Stimulated activated CD8-positive, alpha-beta memory T cell treated with anti-CD3 and anti-CD28 coated beads, Interleukin-7, amount 100 ng/mL, for 1 hour (primary cell): ENCODE results near the gene FGD5.

Experiments used
- DNase-seq, 2 donors: peaks; one replicate each; pipeline ENCODE4 v3.0.0-alpha.2; 2020; ENCODE audit warnings: low read depth in 2 of 2

The FGD5 gene

DNA sequence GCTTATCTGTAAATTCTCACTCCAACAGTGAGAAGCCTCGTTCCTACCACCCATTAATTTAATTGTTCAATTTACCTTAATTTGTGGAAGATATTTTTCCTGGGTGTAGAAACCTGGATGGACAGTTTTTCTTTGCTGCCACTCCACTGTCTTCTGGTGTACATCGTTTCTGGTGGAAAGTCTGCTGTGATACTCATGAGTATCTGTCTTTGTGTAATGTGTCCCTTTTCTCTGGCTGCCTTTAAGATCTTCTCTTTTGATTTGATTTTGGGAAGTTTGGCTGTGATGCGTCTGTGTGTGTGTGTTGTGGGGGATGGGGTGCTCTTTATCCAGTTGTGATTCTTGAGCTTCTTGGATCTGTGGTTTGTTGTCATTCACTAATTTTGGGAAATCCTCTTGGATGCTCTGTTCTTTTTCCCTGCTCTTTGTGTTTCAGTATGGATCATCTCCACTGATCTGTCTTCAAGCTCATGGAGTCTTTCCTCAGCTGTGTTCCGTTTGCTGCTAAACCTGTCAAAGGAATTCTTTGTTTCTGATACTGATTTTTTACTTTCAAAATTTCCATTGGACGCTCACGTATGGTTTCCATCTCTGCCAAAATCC, 86.4 kb downstream of the FGD5 start:
- no peak for DNase-seq

DNA sequence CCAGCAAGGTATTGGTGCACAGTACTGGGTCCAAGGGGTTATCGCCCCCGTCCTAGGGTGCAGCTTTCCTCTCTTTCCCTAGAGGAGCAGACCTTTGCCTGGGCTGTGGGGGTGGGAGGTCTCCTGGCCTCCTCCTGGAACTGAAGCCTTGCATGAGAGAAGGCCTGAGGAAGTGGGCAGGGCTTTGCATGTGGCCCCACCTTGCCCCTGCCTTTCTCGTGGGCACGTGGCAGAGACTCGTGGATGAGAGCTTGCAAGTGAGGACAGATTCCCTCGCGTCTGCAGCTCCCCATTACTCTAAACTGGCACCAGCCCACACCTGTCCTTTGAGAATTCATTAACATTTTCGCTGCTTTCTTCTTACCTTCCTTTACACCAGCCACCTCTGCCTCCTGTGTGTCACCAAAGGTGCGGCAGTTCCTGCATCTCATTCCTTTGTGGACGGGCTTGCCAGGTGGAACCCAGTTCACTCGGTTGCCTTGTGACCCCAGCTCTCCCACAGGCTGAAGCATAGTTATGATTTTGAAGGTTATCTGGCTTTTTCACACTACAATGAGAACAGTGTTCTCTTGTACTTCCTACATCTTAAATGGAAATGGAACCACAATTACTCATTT, 87.7 kb downstream of the FGD5 start:
- DNase-seq, result no peak

DNA sequence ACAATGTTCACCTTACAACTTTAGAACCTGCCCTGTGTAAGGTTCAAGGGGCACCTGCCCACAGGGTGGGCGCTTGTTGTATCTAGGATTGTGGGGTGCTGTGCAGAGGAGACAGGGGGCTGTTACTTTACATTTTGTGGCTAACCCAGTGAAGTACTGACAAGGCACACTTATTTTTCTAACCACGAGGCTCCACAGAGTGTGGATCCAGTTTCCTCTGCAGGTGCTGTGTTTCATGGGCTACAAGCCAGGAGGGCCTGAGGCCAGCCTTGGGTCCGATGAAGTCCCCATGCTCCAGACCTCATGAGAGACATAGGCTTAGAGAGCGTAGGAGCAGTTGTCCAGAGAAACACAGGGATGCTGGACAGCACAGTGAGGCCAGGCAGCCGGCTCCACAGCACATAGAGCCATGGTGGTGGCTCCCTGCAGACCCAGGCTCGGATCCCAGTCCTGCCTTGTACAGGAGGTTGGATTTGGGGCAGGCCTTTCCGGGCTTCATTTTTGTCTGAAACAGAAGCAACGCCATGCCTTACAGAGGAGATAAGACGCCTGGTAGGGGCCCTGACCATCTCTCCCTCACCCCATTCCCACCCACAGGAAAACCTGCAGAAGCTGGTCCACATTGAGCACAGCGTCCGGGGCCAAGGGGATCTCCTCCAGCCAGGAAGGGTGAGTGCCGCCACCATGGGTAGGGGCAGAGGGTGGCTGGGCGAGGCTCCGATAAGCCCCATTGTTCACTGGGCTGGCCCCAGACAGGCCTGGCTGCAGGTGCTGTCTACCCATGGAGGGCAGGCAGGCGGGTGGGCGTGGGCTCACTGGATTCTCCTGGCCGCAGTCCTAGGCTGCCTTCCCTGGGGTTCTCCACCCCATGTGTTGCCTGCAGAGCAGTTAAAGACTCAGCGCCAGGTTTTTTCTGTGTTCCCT, 88.5 kb downstream of the FGD5 start:
- DNase-seq, result no peak

DNA sequence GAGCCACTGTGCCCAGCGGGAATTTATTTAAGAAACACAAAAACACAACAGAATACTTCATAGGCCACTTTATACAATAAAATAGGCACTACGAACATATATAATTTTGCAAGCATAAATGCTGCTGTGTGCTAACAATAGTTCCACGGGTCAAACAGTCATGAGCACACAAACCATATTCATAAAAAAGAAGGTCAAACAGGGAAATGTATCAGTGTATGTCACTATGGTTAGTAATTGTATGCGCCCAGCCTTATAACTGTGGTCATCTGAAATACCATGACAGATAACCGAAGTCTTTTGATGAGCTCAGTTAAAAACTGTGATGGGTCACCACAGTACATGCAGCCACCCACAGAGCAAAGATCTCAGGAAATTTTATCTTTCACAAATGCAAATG, 90.5 kb downstream of the FGD5 start:
- no peak for DNase-seq

DNA sequence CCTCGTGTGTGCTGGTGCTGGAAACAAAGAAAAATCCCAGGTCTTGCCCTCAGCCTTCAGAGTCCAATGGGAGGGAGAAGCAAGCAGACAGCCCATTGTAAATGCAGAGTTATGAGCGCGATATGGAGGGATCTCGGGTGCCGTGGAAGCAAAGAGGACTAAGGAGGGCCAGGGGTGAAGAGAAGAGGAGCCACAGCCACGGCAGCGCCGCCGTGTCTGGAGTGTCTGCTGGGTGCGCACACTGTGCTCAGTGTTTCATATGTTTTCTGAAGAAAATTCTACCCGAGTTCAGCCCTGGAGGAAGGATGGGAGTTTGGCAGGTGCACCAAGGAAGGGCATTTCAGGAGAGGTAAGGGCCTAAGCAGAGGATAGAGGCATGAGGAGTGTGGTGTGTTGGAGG, 92.9 kb downstream of the FGD5 start:
- DNase-seq, result no peak

DNA sequence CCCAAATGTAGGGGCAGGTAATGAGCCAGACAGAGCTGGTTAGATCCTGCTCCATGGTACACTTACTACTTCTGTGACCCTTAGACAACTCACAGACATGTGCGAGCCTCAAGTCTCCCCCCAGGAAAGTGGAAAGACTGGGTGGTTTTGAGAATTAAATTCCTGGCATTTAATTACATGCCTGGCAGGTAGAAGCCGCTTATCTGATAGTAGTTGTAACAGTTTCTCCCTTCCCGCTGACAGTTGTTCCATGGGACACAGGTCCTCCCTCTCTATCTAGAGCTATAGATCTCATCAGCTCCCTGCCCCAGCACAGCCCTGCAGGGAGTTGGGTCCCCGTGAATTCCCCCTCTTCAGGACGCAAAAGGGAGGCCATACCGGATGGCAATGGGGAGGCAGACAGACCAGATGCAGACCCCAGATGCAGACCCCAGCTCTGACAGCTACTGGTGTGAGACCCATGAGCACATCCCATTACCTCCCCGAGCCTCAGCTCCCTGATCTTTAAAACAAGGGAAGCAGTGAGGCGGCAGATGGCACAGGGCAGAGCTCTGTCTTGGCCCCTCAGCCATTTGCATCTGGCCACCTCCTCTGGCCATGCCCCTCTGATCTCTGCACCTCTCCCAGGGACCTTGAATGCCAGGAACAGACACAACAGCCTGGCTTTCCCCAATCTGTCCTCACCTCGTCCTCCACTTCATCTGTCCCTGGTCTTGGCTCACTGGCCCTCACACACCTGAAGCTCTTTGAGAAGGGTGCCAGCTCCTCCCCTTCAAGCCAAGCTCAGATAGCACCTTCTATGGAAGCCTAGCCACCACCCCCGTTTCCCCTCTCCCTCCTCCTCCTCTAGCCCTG, 94.5 kb downstream of the FGD5 start:
- no peak for DNase-seq

DNA sequence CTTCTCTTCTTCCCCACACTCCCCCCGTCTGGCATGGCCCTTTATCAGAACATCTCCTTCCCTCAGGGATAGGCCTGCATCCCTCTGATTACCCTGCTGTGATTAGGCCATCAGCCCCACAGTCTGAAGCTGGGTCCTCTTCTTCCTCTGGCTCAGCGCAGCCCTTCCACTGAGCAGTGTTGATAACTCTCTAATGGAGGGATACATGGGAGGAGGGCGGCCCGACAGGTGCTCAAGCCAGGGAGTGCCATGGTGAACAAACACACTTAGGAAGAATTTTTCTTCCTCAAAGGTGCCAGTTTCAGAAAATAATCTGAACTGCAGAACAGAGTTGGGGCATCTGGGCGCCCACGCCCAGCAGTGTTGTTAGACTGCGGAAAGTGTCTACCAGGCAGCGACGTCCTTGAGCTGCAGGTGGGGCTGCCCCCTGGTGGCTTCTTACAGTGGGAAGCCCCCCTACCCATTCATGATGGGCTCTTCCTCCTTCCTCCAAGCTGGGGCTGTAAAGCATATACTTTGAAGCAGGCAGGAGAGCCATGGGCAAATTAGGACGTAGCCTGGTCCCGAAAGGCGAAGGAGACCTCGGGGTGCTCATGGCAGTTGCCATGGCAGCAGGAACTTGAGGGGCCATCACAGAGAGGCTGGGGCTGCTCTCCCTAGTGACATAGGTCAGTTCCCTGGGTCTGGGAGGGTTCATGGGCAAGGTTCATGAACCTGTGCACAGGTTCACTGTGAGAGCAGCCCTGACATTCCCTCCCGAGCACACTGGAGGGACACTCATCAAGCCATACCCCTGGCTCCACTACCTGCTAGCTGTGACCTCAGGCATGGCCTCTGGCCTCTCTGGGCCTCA, 95.4 kb downstream of the FGD5 start:
- no peak for DNase-seq

DNA sequence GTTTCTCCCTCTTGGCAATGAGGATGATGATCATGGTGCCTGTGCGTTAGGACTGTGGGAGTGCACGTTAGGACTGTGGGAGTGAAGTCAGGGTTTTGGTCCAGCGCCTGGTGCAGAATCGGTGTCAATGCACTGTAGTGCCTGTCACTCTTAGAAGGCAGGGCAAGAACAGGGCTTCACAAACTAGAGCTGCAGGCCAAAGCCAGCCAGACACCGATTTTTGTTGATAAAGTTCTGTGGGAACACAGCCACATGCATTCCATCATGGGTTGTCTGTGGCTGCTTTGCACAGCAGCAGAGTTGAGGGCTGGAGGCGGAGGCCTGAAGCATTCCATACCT, 96.0 kb downstream of the FGD5 start:
- DNase-seq, result no peak

DNA sequence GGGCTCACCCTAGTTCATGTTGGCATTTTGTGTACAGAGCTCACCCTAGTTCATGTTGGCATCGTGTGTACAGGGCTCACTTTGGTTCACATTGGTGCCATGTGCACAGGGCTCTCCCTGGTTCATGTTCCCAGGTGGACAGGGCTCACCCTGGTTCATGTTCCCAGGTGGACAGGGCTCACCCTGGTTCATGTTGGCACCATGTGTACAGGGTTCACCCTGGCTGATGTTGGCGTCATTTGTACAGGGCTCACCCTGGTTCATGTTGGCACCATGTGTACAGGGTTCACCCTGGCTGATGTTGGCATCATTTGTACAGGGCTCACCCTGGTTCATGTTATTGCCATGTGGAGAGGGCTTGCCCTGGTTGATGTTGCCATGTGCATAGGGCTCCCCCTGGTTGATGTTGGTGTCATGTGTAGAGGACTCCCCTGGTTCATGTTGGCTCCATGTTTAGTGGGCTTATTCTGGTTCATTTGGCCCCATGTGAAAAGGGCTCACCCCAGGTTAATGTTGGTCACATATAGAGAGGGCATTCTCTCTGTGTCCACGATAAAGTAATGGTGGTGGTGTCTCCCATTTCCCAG, 97.0 kb downstream of the FGD5 start:
- DNase-seq, result no peak

DNA sequence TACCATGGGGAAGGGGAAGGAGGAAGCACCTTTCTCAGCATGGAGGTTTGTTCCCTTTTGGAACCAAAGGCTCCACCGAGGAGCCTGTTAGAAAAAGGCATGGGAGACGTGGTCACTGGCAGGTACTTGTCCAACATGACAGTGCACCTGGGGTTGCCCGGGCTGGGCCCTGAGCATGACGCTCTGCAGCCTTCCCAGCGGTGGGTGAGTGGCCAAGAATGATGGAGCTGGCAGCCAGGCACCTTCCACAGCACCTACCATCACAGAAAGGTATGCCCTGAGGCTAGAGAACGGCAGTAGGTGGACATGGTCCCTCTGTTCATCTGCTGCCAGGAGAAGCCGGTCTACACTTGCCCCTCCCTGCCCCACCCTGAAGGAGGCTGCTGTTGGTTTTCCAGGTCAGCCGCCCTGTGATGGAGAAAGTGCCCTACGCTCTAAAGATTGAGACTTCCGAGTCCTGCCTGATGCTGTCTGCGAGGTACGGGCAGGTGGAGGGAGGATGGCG, 99.6 kb downstream of the FGD5 start:
- DNase-seq, result no peak

DNA sequence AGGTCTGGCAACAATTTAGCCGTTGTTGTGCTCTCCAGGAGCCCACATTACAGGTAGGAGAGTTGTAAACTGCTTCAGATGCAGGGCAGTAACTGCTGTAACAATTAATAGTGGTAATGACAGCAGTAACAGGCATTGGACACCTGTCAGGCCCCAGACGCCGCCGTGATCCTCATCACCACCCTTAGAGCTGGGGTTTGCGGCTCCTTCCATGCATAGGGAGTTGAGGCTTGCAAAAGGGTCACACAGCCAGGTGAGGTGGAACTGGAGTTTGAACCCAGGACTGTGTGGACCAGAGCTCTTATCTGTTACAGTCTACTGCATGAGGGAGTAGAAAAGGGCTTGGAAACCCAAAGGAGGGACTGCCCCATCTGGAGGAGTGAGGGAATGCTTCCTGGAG, 101.8 kb downstream of the FGD5 start:
- no peak for DNase-seq

DNA sequence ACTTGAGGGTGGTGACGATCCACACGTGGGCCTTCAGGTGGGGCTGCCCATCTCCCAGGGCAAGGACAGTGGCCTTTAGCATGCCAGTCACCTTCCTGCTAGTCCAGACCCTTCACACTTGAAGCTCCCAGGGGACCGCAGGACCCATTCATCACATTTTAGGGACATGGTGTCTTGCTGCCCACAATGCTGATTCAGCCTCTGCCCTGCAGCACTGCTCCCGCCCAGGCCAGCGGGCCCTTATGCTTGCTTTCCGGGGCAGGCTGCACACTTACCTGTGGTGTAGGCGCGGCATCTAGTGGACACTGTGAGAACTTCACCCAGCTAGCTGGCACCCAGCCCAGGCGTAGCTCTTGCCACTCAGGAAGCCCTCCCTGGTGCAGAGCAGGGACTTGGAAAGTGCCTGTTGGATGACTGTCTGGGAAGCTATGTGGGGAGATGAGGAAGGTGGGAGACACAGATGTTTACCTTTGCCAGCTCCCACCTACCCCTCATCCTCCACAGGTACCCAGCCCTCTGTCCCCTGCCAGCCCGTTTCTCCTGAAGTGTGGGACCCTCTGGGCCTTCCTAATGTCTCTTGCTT, 102.4 kb downstream of the FGD5 start:
- DNase-seq, result peak; percentile 54 to 73

DNA sequence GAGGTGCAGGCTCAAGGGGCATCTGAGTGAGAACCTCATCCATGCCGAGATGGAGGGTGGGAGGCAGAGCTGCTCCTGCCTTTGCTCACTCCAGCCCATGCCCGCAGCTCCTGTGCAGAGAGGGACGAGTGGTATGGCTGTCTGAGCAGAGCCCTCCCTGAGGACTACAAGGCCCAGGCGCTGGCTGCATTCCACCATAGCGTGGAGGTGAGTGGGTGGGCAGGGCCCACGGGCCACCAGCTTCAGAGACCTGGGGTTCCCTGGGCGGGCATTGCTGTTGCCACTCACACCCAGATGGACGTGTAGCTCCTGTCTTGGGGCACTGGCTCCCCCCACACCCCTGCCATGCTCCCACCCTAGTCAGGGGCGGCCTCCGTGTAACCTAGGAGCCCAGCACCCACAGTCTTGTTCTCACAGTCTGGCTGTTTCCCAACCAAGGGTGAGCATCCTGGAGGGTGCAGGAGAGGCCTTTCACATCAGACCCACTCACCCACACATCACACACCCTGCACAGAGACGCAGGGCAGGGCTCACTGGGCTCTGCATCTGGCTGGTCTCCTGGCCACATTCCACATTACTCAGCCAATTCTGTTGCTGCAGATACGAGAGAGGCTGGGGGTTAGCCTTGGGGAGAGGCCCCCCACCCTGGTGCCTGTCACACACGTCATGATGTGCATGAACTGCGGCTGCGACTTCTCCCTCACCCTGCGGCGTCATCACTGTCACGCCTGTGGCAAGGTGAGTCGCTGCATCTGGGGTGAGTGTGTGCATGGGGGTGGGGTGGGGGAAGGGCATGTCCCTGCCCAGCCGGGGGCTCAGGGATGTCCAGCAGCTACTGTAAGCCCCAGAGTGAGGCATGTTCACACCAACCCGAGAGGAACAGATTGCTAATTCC, 103.3 kb downstream of the FGD5 start:
- DNase-seq, result no peak

DNA sequence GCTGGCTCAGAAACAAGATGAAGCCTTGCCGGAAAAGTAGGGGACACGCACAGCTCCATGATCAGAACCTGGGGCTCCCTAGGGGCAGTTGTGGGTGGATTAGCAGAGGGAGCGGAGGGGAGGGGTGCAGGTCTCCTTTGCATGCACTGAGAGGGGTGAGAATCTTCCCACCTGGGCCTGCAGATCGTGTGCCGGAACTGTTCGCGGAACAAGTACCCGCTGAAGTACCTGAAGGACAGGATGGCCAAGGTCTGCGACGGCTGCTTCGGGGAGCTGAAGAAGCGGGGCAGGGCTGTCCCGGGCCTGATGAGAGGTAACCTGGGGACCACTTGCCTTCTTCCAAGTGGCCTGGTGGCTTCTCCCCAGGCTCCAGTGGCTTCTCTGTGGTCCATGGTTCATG, 104.1 kb downstream of the FGD5 start:
- DNase-seq, result no peak

DNA sequence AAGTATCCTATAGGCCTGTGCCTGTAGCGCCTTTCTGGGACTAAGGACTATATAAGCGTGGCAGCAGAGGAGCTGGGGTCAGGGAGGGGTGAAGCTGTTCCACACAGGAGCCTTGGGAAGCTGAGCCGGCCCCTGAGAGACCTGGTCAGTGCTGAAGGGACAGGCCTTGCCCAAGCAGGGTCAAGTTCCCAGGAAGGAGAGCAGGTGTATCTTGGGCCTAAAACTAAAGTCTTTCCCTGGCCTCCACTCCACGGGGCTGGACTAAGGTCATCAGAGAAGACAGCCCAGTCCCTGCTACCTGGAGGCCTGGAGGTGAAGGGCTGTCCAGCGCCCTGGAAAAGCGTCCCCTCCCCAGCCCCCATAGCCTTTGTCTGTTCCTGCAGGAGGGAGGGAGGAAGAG, 104.7 kb downstream of the FGD5 start:
- no peak for DNase-seq

DNA sequence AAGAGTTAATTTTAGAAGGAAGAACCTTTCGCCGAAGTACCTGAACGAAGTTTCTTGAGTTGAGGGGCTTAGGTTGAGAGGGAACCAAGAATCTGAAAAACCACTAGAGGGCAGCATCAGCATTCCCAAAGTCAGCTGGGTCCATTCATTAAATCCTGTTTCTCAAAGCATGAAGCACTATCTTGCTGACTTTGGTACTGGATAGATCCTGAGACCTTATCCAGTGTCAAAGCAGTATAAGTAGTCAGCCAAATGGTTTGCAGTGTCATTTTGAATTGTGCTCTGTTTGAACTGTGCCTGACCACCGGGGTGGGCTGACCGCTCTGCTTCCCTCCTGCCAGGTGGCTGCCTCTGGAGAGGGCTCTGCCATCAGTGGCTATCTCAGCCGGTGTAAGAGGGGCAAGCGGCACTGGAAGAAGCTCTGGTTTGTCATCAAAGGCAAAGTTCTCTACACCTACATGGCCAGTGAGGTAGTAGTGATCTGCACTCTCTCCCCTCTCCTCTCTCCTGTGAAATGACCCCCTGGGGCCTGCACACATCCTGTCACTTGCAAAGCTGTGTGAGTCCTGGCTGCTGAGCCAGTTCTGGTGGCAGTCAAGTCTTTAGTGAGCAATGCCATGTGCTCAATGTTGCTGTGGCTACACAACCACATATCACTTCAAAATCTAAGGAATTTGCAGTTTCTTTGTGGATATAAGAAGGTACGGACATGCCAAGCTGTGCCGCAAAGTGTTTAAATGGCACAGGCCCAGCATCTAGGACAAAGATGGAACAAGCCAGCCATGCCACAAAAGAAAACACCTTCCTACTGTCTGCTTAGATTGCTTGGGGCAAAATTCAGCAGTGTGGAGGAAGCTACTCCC, 107.2 kb downstream of the FGD5 start:
- DNase-seq, result no peak

DNA sequence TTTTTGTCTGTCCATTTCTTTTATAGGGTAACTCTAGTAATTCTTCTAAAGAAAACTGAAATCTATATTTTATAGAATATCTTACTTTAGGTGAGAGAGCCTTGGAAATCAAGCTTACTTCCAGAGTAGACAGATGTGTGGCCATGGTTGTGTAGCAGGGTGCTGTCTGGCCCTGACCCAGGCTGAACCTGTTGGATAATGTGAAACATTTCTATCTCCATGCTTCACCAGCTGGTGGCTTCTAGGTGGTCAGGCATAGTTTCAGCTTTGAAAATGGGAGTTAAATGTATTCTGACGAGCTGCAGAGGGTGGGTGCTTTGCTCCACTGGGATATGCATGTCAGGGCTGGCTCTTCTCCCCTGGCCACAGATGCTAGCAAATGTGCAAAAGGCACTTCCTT, 107.8 kb downstream of the FGD5 start:
- DNase-seq, result no peak

DNA sequence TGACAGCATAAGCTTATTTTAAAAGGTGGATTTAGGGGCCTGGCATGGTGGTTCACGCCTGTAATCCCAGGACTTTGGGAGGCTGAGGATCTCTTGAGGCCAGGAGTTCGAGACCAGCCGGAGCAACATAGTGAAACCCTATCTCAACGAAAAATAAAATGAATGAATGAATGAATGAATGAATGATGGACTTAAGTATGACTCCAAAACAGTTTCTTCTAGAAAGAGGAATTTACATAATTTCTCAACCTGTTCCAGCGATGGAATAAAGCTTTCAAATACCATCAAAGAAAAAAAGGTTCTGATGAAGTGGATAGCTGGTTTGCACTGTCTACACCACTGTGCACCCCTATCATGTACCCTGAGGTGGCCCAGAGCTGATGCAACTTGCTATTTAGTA, 108.5 kb downstream of the FGD5 start:
- no peak for DNase-seq
